HG03575 (cell line): Measurements from ENCODE around the gene ENSA.
"Not testable (repeated sequence)": the region's sequence is repeated elsewhere in the genome, so short reads cannot be mapped to it uniquely, and the experiment has no call there.

Experiments
- ATAC-seq: cut with Tn5 transposase; IDR thresholded peaks from one replicate; pipeline ENCODE4 v1.9.1; 2021; ENCODE audit not compliant: unreplicated experiment, insufficient number of reproducible peaks, low FRiP score; ENCODE audit errors: extremely low read depth

Gene ENSA, protein sequence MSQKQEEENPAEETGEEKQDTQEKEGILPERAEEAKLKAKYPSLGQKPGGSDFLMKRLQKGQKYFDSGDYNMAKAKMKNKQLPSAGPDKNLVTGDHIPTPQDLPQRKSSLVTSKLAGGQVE

DNA sequence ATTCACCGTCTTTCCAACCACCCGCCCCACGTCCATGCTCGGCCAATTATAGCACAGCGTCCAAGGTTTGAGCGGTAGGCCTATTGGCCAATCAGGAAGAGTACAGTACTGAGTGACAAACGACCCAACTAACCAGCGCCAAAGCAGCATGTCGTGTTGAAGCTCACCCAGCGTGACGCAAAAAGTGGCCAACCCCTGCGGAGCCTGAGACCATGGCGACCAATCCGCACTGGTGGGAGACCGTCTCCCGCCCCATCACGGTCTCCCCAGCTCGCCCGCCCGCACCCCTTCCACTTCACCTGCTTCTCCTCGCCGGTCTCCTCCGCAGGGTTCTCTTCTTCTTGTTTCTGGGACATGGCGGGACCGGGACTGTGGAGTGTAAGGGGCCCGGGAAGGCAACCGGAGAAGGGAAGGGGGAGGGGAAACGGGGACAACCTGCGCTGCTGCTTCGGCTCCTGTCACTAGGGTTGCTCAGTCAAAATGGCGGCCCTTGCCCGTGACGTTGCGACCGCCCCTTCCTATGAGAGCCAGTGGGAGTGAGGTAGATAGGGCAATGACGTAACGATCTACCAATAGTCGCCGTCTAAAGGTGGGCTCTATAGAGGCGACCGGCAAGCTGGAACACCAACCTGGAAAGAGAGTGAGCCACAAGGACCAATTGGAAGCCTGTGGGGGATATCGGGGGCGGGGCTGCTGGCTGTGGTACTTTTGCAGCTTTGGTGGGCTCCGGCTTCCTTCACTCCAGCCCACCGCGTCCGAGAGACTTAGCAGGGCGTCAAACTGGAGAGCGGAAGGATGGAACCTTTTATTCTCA, at the start of gene ENSA:
Gene ENSA, minus strand, starts transcription at position 498 of the 814 bp plus-strand sequence. Its CDS starts 142 bp downstream, at position 356.
- peak; percentile 81 for ATAC-seq

DNA sequence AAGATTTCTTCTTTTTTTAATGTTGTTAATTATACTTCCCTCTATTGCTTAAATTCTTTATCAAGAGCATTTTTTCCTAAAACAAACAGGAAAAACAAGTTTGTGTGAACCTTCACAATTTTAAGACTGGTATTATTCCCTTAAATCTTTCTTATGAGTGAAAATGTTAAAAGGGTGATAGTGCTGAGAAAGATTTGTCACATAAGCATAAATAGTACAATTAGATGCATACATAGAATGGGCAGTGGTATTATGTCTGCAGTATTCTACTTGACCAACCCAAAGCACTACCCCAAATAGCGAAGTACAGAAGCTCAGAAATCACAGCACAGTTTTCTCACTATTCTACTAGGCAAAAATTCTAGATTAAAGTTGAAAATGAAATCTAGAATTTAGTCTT, 49.6 kb upstream of the ENSA start:
- ATAC-seq, result no peak

DNA sequence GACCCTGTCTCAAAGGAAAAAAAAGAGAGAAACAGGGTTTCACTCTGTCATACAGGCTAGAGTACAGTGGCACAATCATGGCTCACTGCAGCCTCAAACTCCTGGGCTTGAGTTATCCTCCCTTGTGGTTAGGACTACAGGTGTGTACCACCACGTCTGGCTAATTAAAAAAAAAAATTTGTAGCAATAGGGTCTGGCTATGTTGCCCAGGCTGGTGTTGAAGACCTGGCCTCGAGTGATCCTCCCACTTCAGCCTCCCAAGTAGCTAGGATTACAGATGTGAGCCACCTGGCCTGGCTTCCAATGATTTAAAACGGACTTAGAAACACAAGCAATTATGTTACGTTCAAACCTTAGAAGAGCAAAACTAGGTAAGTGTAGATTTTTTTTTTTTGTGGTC, 45.5 kb upstream of the ENSA start:
- no peak for ATAC-seq

DNA sequence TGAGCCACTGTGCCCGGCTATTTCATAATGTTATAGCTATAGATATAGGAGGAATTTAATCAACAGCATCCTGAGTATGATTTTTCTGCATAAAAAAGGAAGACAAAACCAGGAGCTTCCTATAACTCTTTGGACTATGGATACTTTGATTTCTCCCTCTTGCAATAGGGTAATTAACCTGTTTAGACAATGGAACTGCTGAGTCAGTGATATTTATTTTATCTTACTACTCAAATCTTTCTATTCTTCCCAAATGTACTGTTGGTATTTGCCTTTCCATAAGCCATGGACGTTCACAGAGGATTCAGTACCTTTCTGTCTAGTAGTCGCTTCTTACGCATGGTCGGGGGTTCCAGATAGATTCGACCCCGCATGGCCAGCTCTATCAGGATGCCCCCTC, 33.9 kb upstream of the ENSA start:
- ATAC-seq, result no peak

DNA sequence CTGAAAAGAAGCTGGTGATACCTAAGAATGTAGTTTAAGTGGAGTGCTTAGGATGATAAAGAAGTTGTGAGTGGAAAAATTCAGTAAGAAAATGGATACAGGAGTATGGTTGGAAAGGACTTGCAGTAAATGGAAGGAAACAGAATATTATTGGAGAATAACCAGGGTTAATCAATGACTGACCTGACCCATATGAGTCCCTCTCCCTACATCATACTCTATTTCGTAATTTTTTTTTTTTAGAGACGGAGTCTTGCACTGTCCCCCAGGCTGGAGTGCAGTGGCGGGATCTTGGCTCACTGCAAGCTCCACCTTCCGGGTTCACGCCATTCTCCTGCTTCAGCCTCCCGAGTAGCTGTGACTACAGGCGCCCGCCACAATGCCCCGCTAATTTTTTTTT, 33.4 kb upstream of the ENSA start:
- no peak for ATAC-seq

DNA sequence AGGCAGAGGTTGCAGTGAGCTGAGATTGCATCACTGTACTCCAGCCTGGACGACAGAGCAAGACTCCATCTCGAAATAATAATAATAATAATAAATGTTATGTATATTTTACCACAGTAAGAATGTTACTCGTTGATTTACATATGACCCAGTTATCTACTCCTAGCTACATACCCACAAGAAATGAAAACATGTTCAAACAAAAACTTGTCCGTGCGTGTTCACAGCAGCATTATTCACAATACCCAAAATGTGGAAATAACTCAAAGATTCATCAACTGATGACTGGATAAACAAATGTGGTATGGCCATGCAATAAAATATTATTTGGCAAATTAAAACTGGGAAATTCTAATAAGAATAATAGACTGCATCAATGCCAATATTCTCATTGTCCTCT, 31.7 kb upstream of the ENSA start:
- no peak for ATAC-seq

DNA sequence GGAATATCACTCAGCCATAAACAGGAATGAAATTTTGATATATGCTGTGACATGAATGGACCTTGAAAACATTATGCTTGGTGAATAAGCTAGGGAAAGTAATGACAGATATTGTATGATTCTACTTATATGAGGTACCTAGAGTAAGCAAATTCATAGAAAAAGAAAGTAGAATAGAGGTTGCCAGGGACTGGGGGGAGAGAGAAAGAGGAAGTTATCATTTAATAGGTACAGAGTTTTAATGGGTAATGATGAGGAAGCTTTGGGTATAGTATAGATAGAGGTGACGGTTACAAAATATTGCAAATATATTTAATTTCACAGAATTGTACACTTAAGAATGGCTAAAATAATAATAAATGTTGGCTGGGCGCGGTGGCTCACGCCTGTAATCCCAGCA, 31.2 kb upstream of the ENSA start:
- no peak for ATAC-seq

DNA sequence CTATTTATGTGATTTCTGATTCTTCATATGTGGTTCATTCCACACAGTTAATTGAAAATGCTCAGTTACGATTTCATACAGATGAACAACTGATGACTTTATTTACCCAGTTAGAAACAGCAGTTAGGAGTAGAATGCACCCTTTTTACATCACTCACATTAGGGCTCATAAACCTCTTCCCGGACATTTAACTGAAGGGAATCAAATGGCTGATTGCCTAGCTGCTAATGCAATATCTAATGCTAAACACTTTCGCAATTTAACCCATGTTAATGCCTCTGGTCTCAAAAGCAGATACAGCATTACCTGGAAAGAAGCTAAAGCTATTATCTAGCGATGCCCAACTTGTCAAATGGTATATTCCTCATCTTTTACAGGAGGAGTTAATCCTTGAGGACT, 27.7 kb upstream of the ENSA start:
- ATAC-seq, result not testable (repeated sequence)

DNA sequence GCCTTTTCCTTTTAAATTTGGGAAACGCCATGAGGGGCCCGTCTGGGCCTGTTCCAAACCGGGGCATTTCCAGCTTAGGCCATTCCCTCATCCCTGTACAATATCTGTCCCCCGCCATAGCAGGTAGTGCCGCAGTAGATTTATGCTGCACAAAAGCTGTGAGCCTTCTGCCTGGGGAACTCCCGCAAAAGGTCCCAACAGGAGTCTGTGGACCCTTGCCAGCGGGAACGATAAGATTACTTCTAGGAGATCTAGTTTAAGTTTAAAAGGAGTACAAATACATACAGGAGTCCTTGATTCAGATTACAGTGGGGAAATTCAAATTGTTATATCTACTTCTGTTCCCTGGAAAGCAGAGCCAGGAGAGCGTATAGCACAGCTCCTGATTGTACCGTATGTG, 25.2 kb upstream of the ENSA start:
- ATAC-seq, result not testable (repeated sequence)

DNA sequence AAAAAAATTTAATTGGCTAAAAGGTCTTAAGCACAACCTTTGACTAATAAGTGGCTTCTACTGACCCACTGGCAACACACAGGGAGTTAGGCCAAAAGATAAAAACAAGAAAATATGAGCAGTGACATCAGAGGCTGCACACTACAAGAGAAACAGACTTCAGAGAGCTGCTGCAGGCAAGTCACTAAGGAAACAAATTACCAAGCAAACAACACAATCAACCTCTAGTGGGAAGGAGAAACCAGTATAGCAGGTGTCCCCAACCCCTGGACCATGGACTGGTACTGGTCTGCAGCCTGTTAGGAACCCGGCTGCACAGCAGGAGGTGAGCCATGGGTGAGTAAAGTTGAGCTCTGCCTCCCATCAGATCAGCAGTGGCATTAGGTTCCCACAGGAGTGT, 20.8 kb upstream of the ENSA start:
- no peak for ATAC-seq

DNA sequence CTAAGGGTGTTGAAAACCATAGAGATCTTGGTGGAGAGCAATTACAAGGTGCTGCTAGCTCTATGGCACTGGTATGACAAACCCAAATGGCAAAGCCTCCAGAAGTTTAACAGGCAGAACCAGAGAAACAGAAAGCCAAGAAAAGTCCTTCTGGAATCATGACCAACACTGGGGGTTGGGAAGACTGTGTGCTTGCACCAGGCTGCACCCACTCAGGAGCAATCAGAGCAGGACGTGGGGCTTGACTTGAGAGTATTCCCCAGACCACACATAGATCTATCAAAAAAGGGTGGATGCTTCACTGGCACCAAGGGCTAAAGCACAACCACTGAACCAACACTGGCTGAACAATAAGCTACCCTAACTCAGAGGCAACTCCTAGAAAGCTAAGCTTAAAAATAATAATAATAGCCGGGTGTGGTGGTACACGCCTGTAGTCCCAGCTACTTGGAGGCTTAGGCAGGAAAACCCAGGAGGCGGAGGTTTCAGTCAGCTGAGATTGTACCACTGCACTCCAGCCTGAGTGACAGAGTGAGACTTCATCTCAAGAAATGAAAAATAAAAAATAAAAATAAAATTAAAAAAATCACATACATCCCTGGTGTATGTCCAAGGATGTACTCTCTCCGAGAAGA, 20.1 kb upstream of the ENSA start:
- ATAC-seq, result no peak

DNA sequence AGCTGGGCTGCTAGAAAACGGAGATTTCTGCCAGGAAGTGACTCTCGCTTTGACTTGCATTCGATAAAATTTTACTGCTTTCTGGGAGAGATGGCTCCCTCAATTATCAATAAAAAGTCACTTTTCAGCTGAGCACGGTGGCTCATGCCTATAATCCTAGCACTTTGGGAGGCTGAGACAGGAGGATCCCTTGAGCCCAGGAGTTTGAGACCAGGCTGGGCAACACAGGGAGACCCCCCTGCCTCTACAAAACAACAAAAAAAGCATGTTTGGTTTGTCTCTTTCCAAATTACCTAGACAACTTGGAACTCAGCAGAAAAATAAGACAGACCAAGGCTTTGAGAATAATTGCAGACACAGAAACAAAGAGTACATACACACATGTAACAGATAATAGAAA, 12.9 kb upstream of the ENSA start:
- ATAC-seq, result no peak

DNA sequence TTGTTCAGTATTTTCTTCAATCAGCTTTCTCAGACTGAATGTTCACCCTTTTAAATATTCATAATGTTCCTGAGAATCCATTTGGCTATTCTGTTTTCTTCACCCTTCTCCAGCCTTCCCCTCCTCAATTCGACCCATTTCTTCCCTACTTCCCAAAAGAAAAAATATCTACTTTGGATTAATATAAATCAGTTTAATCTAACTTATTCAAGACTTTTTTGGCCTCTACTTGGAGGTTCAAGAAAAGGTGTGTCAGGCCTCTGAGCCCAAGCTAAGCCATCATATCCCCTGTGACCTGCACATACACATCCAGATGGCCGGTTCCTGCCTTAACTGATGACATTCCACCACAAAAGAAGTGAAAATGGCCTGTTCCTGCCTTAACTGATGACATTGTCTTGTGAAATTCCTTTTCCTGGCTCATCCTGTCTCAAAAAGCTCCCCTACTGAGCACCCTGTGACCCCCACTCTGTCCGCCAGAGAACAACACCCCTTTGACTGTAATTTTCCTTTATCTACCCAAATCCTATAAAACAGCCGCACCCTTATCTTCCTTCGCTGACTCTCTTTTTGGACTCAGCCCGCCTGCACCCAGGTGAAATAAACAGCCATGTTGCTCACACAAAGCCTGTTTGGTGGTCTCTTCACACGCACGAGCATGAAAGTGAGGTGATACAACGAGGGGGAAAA, 11.9 kb upstream of the ENSA start:
- not testable (repeated sequence) for ATAC-seq

DNA sequence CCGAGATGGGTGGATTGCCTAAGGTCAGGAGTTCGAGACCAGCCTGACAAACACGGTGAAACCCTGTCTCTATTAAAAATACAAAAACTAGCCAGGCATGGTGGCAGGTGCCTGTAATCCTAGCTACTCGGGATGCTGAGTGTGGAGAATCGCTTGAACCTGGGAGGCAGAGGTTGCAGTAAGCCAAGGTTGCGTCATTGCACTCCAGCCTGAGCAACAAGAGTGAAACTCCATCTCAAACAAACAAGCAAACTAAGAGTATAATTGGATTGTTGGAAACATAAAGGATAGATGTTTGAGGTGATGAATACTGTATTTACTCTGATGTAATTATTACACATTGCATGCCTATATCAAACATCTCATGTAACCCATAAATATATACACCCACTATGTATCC, 9.0 kb upstream of the ENSA start:
- ATAC-seq, result not testable (repeated sequence)

DNA sequence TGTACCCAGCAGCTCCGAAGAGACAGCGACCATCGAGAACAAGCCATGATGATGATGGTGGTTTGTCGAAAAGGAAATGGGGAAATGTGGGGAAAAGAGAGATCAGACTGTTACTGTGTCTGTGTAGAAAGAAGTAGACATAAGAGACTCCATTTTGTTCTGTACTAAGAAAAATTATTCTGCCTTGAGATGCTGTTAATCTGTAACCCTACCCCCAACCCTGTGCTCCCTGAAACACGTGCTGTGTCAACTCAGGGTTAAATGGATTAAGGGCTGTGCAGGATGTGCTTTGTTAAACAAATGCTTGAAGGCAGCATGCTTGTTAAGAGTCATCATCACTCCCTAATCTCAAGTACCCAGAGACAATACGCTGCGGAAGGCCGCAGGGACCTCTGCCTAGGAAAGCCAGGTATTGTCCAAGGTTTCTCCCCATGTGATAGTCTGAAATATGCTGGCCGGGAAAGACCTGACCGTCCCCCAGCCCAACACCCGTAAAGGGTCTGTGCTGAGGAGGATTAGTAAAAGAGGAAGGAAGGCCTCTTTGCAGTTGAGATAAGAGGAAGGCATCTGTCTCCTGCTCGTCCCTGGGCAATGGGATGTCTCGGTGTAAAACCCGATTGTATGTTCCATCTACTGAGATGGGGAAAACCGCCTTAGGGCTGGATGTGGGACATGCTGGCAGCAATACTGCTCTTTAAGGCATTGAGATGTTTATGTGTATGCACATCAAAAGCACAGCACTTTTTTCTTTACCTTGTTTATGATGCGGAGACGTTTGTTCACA, 5.6 kb upstream of the ENSA start:
- not testable (repeated sequence) for ATAC-seq

DNA sequence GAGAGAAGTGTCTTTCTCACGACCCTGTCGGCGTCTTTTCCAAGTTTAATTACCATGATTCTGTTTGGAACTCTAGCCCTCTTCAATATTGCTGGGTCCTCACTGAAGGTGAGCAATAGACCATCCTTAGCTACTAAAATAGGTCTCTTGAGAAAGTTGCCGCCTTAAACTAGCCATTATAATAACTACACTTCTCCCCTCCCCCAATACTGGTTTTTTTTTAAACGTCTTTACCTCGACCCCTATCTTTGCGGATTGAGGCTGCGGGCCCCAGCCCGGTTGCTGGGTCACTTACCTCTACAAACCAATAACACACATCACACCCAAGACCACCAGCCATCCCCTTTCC, 672 bp downstream of the ENSA start:
- no peak for ATAC-seq

DNA sequence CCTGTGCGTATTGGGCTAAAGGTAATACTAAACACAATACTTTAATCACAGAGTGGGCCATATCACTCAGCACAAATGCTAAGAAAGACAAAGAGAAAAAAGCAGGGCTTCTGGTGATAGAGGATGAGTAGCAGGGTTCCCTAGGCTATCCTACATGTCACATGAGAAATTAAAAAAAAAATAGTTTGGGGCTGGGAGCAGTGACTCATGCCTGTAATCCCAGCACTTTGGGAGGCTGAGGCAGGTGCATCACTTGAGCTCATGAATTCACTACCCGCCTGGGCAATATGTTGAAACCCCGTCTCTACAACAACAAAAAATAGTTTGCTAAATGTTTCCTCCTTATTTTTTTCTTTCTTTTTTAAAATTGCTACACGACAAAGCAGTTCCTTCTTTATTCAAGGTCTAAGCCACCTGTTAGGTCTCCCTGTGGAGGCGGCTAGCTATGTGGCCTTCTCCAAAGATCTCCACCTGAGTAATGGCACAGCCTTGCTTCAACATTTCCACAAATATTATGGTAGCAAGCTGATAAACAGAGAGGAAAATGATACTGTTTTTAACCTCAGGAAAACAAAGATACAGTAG, 1.5 kb downstream of the ENSA start:
- no peak for ATAC-seq

DNA sequence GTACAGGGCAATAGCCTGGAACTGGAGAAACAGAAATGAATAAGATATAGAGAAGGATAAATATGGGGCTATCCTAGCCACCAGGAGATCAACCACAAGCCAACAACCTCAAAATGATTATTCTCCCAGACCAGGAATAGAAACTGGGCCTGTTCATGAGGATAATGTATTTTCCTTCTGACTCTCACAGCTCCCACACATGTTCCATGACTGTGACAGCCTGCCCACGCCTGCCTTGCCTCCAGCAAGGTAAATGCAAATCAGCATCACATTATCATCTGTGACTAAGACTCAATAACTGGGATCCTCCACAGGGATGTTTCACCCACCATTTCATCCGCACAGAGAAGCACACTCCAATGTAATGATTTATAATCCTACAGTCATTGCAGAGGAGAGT, 3.3 kb downstream of the ENSA start:
- ATAC-seq, result no peak

DNA sequence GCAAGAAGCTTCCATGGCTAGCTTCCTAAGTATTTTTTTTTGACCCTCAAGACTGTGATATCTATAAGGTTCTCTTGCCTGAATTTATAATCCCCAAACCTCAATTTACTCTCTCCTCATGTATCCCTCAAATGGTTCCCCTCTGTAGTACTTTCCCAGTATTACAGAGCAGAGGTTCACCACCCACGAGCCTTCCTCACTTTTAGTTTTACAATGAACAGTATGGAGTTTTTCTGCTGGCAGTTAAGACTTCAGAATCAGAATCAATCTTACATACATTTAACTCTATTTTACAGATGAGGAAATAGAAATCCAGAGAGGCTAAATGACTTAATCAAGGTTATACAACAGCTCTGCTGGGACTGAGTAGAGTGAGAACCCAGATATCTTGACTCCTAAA, 4.9 kb downstream of the ENSA start:
- ATAC-seq, result not testable (repeated sequence)
